SK-N-SH (cell line): ENCODE results near the gene IGF1R. TPM values are rescaled to one million over a fixed set of nuclear protein-coding genes. Genes with fewer than 3 reads are reported as not detected.

Source experiments
- CTCF ChIA-PET: fragments of 300-600, 350-600 bp; formaldehyde crosslinking; extraction: SDS; loops from one replicate; lab custom pipeline; 2021; lab: Yijun Ruan, JAX
- POLR2A ChIA-PET: fragments of 350-600 bp; sonication (Branson Sonifier 250); formaldehyde crosslinking; extraction: SDS; loops from one replicate; lab custom pipeline; 2020; ENCODE audit warnings: antibody characterized with exemption, inconsistent platforms; lab: Yijun Ruan, JAX
- DNase-seq: peaks from one replicate; pipeline ENCODE4 v3.0.0; 2012
- H2AFZ ChIP-seq: fragments of 200-600 bp; sonication (generic); 2 replicates; pipeline ENCODE4 v1.8.1; 2016; ENCODE audit warnings: antibody characterized with exemption, mild to moderate bottlenecking, low read depth
- H3F3A ChIP-seq: fragments of 200-600 bp; sonication (generic); replicated peaks from 2 replicates; pipeline ENCODE3; 2016; ENCODE audit warnings: antibody characterized with exemption, mild to moderate bottlenecking; ENCODE audit not compliant: insufficient read depth
- H3K27ac ChIP-seq, 2 experiments: fragments of 200-500 bp in 1 of 2; fragments of 200-600 bp in 1 of 2; sonication (Bioruptor generic) in 1 of 2; sonication (generic), shearing (Covaris generic) in 1 of 2; 2 replicates each; pipeline versions ENCODE4 v1.5.1 to v1.6.1; 2014 to 2016; ENCODE audit warnings: low read depth in 2 of 2, inconsistent platforms in 1 of 2, low read length in 1 of 2, mild to moderate bottlenecking in 1 of 2, mixed read lengths in 1 of 2
- H3K27me3 ChIP-seq: fragments of 200-600 bp; sonication (generic), shearing (Covaris generic); 2 replicates; pipeline ENCODE4 v1.6.1; 2016; ENCODE audit warnings: mixed run types; ENCODE audit not compliant: insufficient read depth
- H3K36me3 ChIP-seq, 2 experiments: fragments of 200-500 bp in 1 of 2; fragments of 200-600 bp in 1 of 2; sonication (Bioruptor generic) in 1 of 2; sonication (generic) in 1 of 2; replicated peaks in 1 of 2; 2 replicates each; pipeline versions ENCODE3 to v1.5.1; 2014 to 2016; ENCODE audit warnings: low read length in 1 of 2, mild to moderate bottlenecking in 1 of 2; ENCODE audit not compliant: insufficient read depth in 2 of 2, control insufficient read depth in 1 of 2
- H3K4me1 ChIP-seq, 2 experiments: fragments of 200-500 bp in 1 of 2; fragments of 200-600 bp in 1 of 2; sonication (Bioruptor generic) in 1 of 2; sonication (generic), shearing (Covaris generic) in 1 of 2; 2 replicates each; pipeline versions ENCODE4 v1.5.1 to v1.6.1; 2014 to 2016; ENCODE audit warnings: low read depth in 1 of 2, low read length in 1 of 2, mixed run types in 1 of 2; ENCODE audit not compliant: insufficient read depth in 2 of 2, control insufficient read depth in 1 of 2
- H3K4me2 ChIP-seq: fragments of 200-600 bp; sonication (generic), shearing (Covaris generic); 2 replicates; pipeline ENCODE4 v1.6.1; 2017; ENCODE audit warnings: mixed run types
- H3K4me3 ChIP-seq, 2 experiments: fragments of 200-500 bp in 1 of 2; fragments of 200-600 bp in 1 of 2; sonication (Bioruptor generic) in 1 of 2; sonication (generic), shearing (Covaris generic) in 1 of 2; 2 replicates each; pipeline versions ENCODE4 v1.5.1 to v1.8.1; 2014 to 2016; ENCODE audit warnings: low read depth in 2 of 2, inconsistent platforms in 1 of 2, low read length in 1 of 2, mild to moderate bottlenecking in 1 of 2, mixed read lengths in 1 of 2, moderate library complexity in 1 of 2
- H3K79me2 ChIP-seq: fragments of 200-600 bp; sonication (generic); 2 replicates; pipeline ENCODE4 v1.8.1; 2017; ENCODE audit warnings: mild to moderate bottlenecking; ENCODE audit not compliant: insufficient read depth
- H3K9ac ChIP-seq: fragments of 200-600 bp; sonication (generic); 2 replicates; pipeline ENCODE4 v1.6.1; 2017; ENCODE audit warnings: mixed run types
- H3K9me2 ChIP-seq: fragments of 200-600 bp; sonication (generic); 2 replicates; pipeline ENCODE4 v1.6.1; 2017; ENCODE audit warnings: mixed run types
- H3K9me3 ChIP-seq: fragments of 200-600 bp; sonication (generic); 2 replicates; pipeline ENCODE4 v1.6.1; 2017; ENCODE audit warnings: mixed run types, mild to moderate bottlenecking, moderate library complexity
- H4K20me1 ChIP-seq: fragments of 200-600 bp; sonication (generic); 2 replicates; pipeline ENCODE4 v1.6.1; 2017; ENCODE audit warnings: mild to moderate bottlenecking, mixed run types; ENCODE audit not compliant: insufficient read depth
- CHD2 ChIP-seq: fragments of 150-350 bp; IDR thresholded peaks from 2 replicates; pipeline ENCODE4 v1.6.1; 2018; ENCODE audit warnings: low read length; ENCODE audit not compliant: partially characterized antibody
- CTCF ChIP-seq: fragments of 200-600 bp; sonication (generic); IDR thresholded peaks from 2 replicates; pipeline ENCODE4 v1.6.1; 2017; ENCODE audit warnings: antibody characterized with exemption, mild to moderate bottlenecking, moderate library complexity
- ELF1 ChIP-seq: IDR thresholded peaks from 2 replicates; pipeline ENCODE4 v1.4.0; 2012
- EP300 ChIP-seq, 2 experiments: IDR thresholded peaks; 2 replicates each; pipeline versions ENCODE4 v1.4.0 to v1.6.1; 2012; ENCODE audit warnings: borderline replicate concordance in 1 of 2, low read depth in 1 of 2, low read length in 1 of 2
- FOXJ3 ChIP-seq: sonication (generic); formaldehyde crosslinking; IDR thresholded peaks from 2 replicates; pipeline ENCODE4 v1.5.1; 2020; ENCODE audit warnings: mild to moderate bottlenecking, missing genetic modification reagents
- GABPA ChIP-seq: IDR thresholded peaks from 2 replicates; pipeline ENCODE4 v1.4.0; 2012; ENCODE audit warnings: low read depth, mild to moderate bottlenecking
- MXI1 ChIP-seq: IDR thresholded peaks from 2 replicates; pipeline ENCODE4 v1.6.1; 2012; ENCODE audit warnings: mild to moderate bottlenecking, low read depth, low read length, improper control_type of control experiment
- NFIC ChIP-seq: IDR thresholded peaks from 2 replicates; pipeline ENCODE4 v1.4.0; 2012; ENCODE audit warnings: borderline replicate concordance
- PBX3 ChIP-seq: IDR thresholded peaks from 2 replicates; pipeline ENCODE4; 2012
- POLR2AphosphoS5 ChIP-seq: IDR thresholded peaks from 2 replicates; pipeline ENCODE4 v1.6.1; 2012; ENCODE audit warnings: low read depth, low read length
- RAD21 ChIP-seq: IDR thresholded peaks from 2 replicates; pipeline ENCODE4 v1.6.1; 2012; ENCODE audit warnings: mild to moderate bottlenecking, low read length
- REST ChIP-seq: IDR thresholded peaks from 2 replicates; pipeline ENCODE4 v1.6.1; 2012; ENCODE audit warnings: mild to moderate bottlenecking, low read depth, low read length, moderate library complexity
- RFX5 ChIP-seq: IDR thresholded peaks from 2 replicates; pipeline ENCODE4 v1.6.1; 2012; ENCODE audit warnings: mild to moderate bottlenecking, improper control_type of control experiment, low read length
- SMC3 ChIP-seq: IDR thresholded peaks from 2 replicates; pipeline ENCODE4 v1.6.1; 2012; ENCODE audit warnings: low read depth, low read length, improper control_type of control experiment
- TAF1 ChIP-seq: IDR thresholded peaks from 2 replicates; pipeline ENCODE4 v1.6.1; 2012; ENCODE audit warnings: low read depth, mild to moderate bottlenecking, low read length, moderate library complexity, borderline replicate concordance
- TCF12 ChIP-seq: IDR thresholded peaks from 2 replicates; pipeline ENCODE4 v1.4.0; 2012
- TEAD4 ChIP-seq: IDR thresholded peaks from 2 replicates; pipeline ENCODE4 v1.4.0; 2012; ENCODE audit warnings: mild to moderate bottlenecking, borderline replicate concordance; ENCODE audit not compliant: insufficient read depth
- WGBS: methylation state at CpG from one replicate; pipeline ENCODE4 v1.1.6; 2017; ENCODE audit warnings: low lambda C conversion rate; 5-methylcytosine and 5-hydroxymethylcytosine counted together
- polyA plus RNA-seq, 3 experiments: library from polyadenylated mRNA; depleted of rRNA; stranded (reverse); fragments of >200 nt; gene quantifications; 2 replicates each; pipeline ENCODE4 v1.2.3, GENCODE V29; 2012

The IGF1R gene
- polyA plus RNA-seq, 1 of the 3 experiments (the other 2 are of a cell fraction): 9.5 TPM

- no peak for TF ChIP-seq REST
- TF ChIP-seq RAD21: no peak
- no peak for TF ChIP-seq CTCF
Observed at GRCh38 chr15:98711810-98712209, 63.5 kb downstream of the IGF1R start (continued).

- Histone ChIP-seq H2AFZ (no peak overlapping the region), H4K20me1 (peaks cover 19% of the 10 kb centered on the region), H3K27ac (peak overlapping the region in 1 of 2 experiments; percentile 34; a peak in 1 of 4 replicates), H3K9me2 (no peaks in the 10 kb centered on the region), H3K36me3 (peaks cover 7 to 15% of the 10 kb centered on the region in 2 experiments), H3K4me3 (no peak overlapping the region), H3K4me1 (peaks cover 0 to 42% of the 10 kb centered on the region in 2 experiments; a peak in 1 of 4 replicates), H3K27me3 (no peaks in the 10 kb centered on the region), H3K9ac (no peak overlapping the region), H3K4me2 (no peak overlapping the region), H3K79me2 (peaks cover 94% of the 10 kb centered on the region), H3F3A (no peaks in the 10 kb centered on the region), H3K9me3 (no peaks in the 10 kb centered on the region)
- CTCF ChIA-PET: interaction anchor here (1.1 to 1.5 kb wide), 2 partner anchors 10 to 25 kb away, joined by 3 read pairs; no protein-coding TSS in a partner anchor
- WGBS: 96% methylated on average over 8 of the region's 16 CpGs
- POLR2A ChIA-PET: no interaction called here
- peak; percentile 36 for DNase-seq
- TF ChIP-seq SMC3 (no peak), GABPA (no peak), EP300 (IDR thresholded peaks at IDR 0.05; ENCODE audit: borderline replicate concordance in 1 of 2, low read depth in 1 of 2, low read length in 1 of 2) (peak in 1 of 2 experiments; percentile 57; a peak in 1 of 4 replicates), NFIC (no peak), TEAD4 (no peak), CTCF (no peak), PBX3 (no peak), FOXJ3 (CRISPR knock-in tag) (no peak), CHD2 (peak; percentile 9), ELF1 (no peak), REST (no peak), RAD21 (no peak), TCF12 (no peak), MXI1 (0 out of 2 replicates have a peak, but pooled peaks have one; percentile 18), TAF1 (no peak), RFX5 (no peak), POLR2AphosphoS5 (no peak)
Observed at GRCh38 chr15:98712845-98713584, 64.7 kb downstream of the IGF1R start.
